HepG2 (cell line): ENCODE measurements around the gene DDX20. TPM values are rescaled to one million over a fixed set of nuclear protein-coding genes. Genes with fewer than 3 reads are reported as not detected.

Experiments used
- BHLHE40 ChIP-seq: IDR thresholded peaks from 2 replicates; pipeline ENCODE4 v1.6.1; 2011; ENCODE audit warnings: low read length, improper control_type of control experiment
- MAX ChIP-seq: IDR thresholded peaks from 2 replicates; pipeline ENCODE4 v1.6.1; 2012; ENCODE audit warnings: inconsistent platforms
- NFE2L2 ChIP-seq: fragments of 150-350 bp; IDR thresholded peaks from 2 replicates; pipeline ENCODE4 v1.6.1; 2014; ENCODE audit warnings: low read length
- ONECUT2 ChIP-seq: sonication (generic); formaldehyde crosslinking; IDR thresholded peaks from 2 replicates; pipeline ENCODE4 v1.4.0; 2020; ENCODE audit warnings: missing genetic modification reagents
- PATZ1 ChIP-seq: sonication (generic); formaldehyde crosslinking; IDR thresholded peaks from 2 replicates; pipeline ENCODE4 v1.4.0; 2020; ENCODE audit warnings: missing genetic modification reagents
- PRMT3 ChIP-seq: sonication (generic); formaldehyde crosslinking; IDR thresholded peaks from 2 replicates; pipeline ENCODE4 v1.8.1; 2022; ENCODE audit warnings: low read depth, mild to moderate bottlenecking, moderate library complexity, missing genetic modification reagents, borderline replicate concordance
- SCMH1 ChIP-seq: sonication (generic); formaldehyde crosslinking; IDR thresholded peaks from 2 replicates; pipeline ENCODE4 v1.9.0; 2021; ENCODE audit warnings: missing genetic modification reagents, mild to moderate bottlenecking, borderline replicate concordance
- ZBTB7A ChIP-seq: sonication (generic); formaldehyde crosslinking; IDR thresholded peaks from 2 replicates; pipeline ENCODE4 v1.8.0; 2022; ENCODE audit warnings: mild to moderate bottlenecking, missing genetic modification reagents
- ZBTB7B ChIP-seq: sonication (generic); formaldehyde crosslinking; IDR thresholded peaks from 2 replicates; pipeline ENCODE4 v1.4.0; 2020; ENCODE audit warnings: missing genetic modification reagents
- ZNF264 ChIP-seq: sonication (generic); formaldehyde crosslinking; IDR thresholded peaks from 2 replicates; pipeline ENCODE4 v1.4.0; 2020; ENCODE audit warnings: missing genetic modification reagents
- polyA plus RNA-seq, 8 experiments: library from polyadenylated mRNA; depleted of rRNA in 3 of 8; stranded (reverse) in 7 of 8; unstranded in 1 of 8; fragments of >200 nt; fragmentation: Illumina TruSeq in 4 of 8; extraction: Trizol in 4 of 8; gene quantifications; 2 replicates each; pipeline versions ENCODE4 v1.2.1 to v1.2.3, GENCODE V29; 2011 to 2016; ENCODE audit warnings: low read depth in 4 of 8, missing spikeins in 1 of 8, mixed read lengths in 1 of 8; ENCODE audit not compliant: insufficient read depth in 1 of 8
- total RNA-seq, 5 experiments: library from RNA; depleted of rRNA; stranded (reverse); fragments of >200 nt; fragmentation: Illumina TruSeq; extraction: Trizol; gene quantifications; 2 replicates each; pipeline ENCODE4 v1.2.3, GENCODE V29; 2016; ENCODE audit warnings: low read depth in 1 of 5
- TF ChIP-seq, protein P1 (sequence below): sonication (generic); formaldehyde crosslinking; IDR thresholded peaks from 2 replicates; pipeline ENCODE4 v1.4.0; 2020; ENCODE audit warnings: missing genetic modification reagents
- TF ChIP-seq, protein P2 (sequence below): sonication (generic); formaldehyde crosslinking; IDR thresholded peaks from 2 replicates; pipeline ENCODE4 v1.4.0; 2020; ENCODE audit warnings: mild to moderate bottlenecking, missing genetic modification reagents
- TF ChIP-seq, protein P3 (sequence below): sonication (generic); formaldehyde crosslinking; IDR thresholded peaks from 2 replicates; pipeline ENCODE4 v1.9.0; 2021; ENCODE audit warnings: missing genetic modification reagents, mild to moderate bottlenecking, borderline replicate concordance

DDX20 gene
- total and polyA plus RNA-seq, 2 of the 13 experiments (the other 11 are each of a cell fraction or from before 2014, with no cell fraction given) = 4.0 to 14.3 TPM

DNA sequence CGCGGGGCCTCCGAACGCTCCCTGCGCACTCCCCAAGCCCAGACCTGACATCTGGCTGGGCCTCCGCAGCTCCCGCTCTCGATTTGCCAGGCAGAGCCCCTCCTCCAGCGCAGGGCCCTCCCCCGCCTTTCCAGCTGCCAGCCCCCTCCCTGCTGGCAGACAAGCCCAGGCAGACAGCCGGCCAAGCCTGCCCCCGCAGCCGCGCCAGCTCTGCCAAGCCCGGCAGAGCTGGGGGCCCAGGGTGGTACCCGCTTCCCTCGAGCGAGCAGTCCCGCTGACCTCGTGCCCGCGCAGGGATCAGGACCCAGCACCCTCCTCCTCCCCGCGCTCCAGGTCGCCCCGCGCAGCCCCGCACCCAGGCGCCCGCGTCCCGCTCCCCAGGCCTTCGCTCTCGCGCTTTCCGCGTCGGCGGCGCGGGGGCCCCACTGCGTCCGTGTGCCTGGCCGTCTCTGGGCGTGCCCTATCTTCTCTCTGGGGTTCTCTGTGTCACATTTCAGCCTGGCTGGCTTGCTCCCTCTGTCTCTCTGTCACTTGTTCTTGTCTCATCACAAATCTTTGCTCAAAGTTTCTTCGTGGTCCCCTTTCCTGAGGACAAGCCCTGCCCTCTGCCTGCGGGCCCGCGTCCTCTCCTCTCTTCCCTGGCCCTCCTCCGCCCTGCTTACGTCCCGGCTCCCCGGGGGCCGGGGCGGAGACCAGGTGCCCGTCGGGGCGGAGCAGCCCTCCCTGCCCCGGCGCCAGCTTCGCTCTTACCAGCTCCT is 17.1 kb upstream of the DDX20 start (continued):
- TF ChIP-seq, protein P1, sequence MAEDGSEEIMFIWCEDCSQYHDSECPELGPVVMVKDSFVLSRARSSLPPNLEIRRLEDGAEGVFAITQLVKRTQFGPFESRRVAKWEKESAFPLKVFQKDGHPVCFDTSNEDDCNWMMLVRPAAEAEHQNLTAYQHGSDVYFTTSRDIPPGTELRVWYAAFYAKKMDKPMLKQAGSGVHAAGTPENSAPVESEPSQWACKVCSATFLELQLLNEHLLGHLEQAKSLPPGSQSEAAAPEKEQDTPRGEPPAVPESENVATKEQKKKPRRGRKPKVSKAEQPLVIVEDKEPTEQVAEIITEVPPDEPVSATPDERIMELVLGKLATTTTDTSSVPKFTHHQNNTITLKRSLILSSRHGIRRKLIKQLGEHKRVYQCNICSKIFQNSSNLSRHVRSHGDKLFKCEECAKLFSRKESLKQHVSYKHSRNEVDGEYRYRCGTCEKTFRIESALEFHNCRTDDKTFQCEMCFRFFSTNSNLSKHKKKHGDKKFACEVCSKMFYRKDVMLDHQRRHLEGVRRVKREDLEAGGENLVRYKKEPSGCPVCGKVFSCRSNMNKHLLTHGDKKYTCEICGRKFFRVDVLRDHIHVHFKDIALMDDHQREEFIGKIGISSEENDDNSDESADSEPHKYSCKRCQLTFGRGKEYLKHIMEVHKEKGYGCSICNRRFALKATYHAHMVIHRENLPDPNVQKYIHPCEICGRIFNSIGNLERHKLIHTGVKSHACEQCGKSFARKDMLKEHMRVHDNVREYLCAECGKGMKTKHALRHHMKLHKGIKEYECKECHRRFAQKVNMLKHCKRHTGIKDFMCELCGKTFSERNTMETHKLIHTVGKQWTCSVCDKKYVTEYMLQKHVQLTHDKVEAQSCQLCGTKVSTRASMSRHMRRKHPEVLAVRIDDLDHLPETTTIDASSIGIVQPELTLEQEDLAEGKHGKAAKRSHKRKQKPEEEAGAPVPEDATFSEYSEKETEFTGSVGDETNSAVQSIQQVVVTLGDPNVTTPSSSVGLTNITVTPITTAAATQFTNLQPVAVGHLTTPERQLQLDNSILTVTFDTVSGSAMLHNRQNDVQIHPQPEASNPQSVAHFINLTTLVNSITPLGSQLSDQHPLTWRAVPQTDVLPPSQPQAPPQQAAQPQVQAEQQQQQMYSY (CRISPR knock-in tag) = no peak
- TF ChIP-seq PATZ1 (CRISPR knock-in tag) = peak; percentile 73; the same call in 1 of the 2 replicates
- TF ChIP-seq, protein P2, sequence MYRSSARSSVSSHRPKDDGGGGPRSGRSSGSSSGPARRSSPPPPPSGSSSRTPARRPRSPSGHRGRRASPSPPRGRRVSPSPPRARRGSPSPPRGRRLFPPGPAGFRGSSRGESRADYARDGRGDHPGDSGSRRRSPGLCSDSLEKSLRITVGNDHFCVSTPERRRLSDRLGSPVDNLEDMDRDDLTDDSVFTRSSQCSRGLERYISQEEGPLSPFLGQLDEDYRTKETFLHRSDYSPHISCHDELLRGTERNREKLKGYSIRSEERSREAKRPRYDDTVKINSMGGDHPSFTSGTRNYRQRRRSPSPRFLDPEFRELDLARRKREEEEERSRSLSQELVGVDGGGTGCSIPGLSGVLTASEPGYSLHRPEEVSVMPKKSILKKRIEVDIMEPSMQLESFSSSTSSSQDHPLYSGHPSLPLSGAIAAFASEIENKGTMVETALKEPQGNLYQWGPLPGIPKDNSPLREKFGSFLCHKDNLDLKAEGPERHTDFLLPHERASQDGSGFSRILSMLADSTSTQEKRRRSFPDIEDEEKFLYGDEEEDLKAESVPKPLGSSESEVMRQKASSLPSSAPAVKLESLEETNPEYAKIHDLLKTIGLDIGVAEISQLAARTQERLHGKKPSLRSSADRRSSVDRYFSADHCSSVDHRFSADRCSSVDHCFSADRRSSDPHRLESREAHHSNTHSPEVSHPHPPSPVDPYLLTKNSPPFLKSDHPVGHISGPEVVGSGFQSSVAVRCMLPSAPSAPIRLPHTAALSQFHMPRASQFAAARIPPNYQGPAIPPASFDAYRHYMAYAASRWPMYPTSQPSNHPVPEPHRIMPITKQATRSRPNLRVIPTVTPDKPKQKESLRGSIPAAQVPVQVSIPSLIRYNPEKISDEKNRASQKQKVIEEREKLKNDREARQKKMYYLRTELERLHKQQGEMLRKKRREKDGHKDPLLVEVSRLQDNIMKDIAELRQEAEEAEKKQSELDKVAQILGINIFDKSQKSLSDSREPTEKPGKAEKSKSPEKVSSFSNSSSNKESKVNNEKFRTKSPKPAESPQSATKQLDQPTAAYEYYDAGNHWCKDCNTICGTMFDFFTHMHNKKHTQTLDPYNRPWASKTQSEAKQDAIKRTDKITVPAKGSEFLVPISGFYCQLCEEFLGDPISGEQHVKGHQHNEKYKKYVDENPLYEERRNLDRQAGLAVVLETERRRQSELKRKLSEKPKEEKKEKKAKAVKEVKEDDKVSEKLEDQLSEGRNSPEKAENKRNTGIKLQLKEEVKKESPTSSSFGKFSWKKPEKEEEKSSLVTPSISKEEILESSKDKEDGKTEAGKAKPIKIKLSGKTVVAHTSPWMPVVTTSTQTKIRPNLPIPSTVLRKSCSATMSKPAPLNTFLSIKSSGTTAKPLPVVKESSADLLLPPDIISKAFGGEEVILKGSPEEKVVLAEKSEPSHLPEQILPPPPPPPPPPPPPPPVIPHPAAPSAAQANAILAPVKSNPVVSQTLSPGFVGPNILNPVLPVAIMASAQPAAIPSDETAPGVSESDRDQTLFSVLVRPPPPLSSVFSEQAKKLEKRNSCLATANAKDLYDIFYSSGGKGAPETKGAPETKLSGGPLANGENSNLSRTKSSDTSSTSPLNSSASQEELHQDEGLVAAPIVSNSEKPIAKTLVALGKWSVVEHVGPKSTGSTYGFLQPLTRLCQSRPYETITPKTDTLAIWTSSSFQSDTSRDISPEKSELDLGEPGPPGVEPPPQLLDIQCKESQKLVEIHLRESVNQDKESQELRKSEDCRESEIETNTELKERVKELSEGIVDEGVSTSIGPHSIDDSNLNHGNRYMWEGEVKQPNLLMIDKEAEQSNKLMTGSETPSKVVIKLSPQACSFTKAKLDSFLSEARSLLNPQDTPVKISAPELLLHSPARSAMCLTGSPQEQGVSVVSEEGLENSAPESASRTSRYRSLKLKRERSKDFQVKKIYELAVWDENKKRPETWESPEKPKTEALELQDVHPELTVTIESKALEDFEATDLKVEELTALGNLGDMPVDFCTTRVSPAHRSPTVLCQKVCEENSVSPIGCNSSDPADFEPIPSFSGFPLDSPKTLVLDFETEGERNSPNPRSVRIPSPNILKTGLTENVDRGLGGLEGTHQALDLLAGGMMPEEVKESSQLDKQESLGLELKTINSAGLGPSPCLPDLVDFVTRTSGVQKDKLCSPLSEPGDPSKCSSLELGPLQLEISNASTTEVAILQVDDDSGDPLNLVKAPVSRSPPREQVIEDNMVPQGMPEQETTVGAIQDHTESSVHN = 0 out of 2 replicates have a peak, but pooled peaks have one; percentile 15
- no peak for TF ChIP-seq ZNF264 (CRISPR knock-in tag)
- TF ChIP-seq ONECUT2 (CRISPR knock-in tag) = no peak
- TF ChIP-seq NFE2L2 = no peak
- TF ChIP-seq, protein P3, sequence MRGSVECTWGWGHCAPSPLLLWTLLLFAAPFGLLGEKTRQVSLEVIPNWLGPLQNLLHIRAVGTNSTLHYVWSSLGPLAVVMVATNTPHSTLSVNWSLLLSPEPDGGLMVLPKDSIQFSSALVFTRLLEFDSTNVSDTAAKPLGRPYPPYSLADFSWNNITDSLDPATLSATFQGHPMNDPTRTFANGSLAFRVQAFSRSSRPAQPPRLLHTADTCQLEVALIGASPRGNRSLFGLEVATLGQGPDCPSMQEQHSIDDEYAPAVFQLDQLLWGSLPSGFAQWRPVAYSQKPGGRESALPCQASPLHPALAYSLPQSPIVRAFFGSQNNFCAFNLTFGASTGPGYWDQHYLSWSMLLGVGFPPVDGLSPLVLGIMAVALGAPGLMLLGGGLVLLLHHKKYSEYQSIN (CRISPR knock-in tag) = no peak
- no peak for TF ChIP-seq BHLHE40
- no peak for TF ChIP-seq PRMT3
- 0 out of 2 replicates have a peak, but pooled peaks have one; percentile 54 for TF ChIP-seq ZBTB7A (CRISPR knock-in tag)
- peak; percentile 55; the same call in 1 of the 2 replicates for TF ChIP-seq MAX
- TF ChIP-seq SCMH1 (CRISPR knock-in tag) = no peak
- no peak for TF ChIP-seq ZBTB7B (CRISPR knock-in tag)
